GM12878 (cell line): ENCODE measurements around the gene RAE1. TPM values are rescaled to one million over a fixed set of nuclear protein-coding genes. Genes with fewer than 3 reads are reported as not detected.

Source experiments
- MEF2A ChIP-seq: IDR thresholded peaks from 2 replicates; pipeline ENCODE4 v1.6.1; 2011; ENCODE audit warnings: low read depth, mild to moderate bottlenecking, low read length, moderate library complexity; ENCODE audit not compliant: insufficient read depth
- MTA3 ChIP-seq: IDR thresholded peaks from 2 replicates; pipeline ENCODE4 v1.6.1; 2012; ENCODE audit warnings: low read length, inconsistent platforms, borderline replicate concordance
- NFIC ChIP-seq: IDR thresholded peaks from 2 replicates; pipeline ENCODE4 v1.6.1; 2012; ENCODE audit warnings: low read depth, mild to moderate bottlenecking, inconsistent platforms, low read length, moderate library complexity
- PAX5 ChIP-seq: IDR thresholded peaks from 2 replicates; pipeline ENCODE4 v1.6.1; 2011; ENCODE audit warnings: low read depth, low read length, borderline replicate concordance
- RFX5 ChIP-seq: IDR thresholded peaks from 2 replicates; pipeline ENCODE4 v1.6.1; 2011; ENCODE audit warnings: low read depth, low read length, improper control_type of control experiment
- SMAD1 ChIP-seq: fragments of 450-650 bp; IDR thresholded peaks from 2 replicates; pipeline ENCODE4 v1.6.1; 2018; ENCODE audit warnings: mild to moderate bottlenecking, low read depth; ENCODE audit not compliant: partially characterized antibody
- SRF ChIP-seq, 2 experiments: IDR thresholded peaks; 2 replicates each; pipeline ENCODE4 v1.6.1; 2011; ENCODE audit warnings: low read depth in 2 of 2, low read length in 2 of 2, mild to moderate bottlenecking in 1 of 2, moderate library complexity in 1 of 2
- STAT3 ChIP-seq: IDR thresholded peaks from 2 replicates; pipeline ENCODE4 v1.6.1; 2011; ENCODE audit warnings: low read depth, low read length, improper control_type of control experiment
- TCF3 ChIP-seq: IDR thresholded peaks from 2 replicates; pipeline ENCODE4 v1.6.1; 2012; ENCODE audit warnings: low read depth, mild to moderate bottlenecking, low read length, borderline replicate concordance; ENCODE audit not compliant: insufficient read depth
- polyA plus RNA-seq, 11 experiments: library from polyadenylated mRNA; depleted of rRNA in 4 of 11; unstranded in 6 of 11; stranded (reverse) in 5 of 11; fragments of >200 nt; fragmentation: Nextera tagmentation in 4 of 11; fragmentation: Illumina TruSeq in 1 of 11; extraction: Ambion mirVana in 4 of 11; extraction: Trizol in 1 of 11; gene quantifications; 1 replicate in 1 of 11; 2 replicates in 10 of 11; pipeline versions ENCODE4 v1.2.1 to v1.2.3, GENCODE V29; 2011 to 2016; ENCODE audit warnings: inconsistent platforms in 2 of 11, missing spikeins in 2 of 11, low read depth in 1 of 11
- total RNA-seq, 4 experiments: library from RNA; depleted of rRNA in 3 of 4; stranded (reverse); fragments of >200 nt in 3 of 4; fragmentation: Illumina TruSeq in 1 of 4; extraction: Trizol in 1 of 4; gene quantifications; 2 replicates each; pipeline versions ENCODE4 v1.2.1 to v1.2.3, GENCODE V29; 2013 to 2021
- TF ChIP-seq, protein P1 (sequence below): fragments of 150-350 bp; IDR thresholded peaks from 2 replicates; pipeline ENCODE4 v1.6.1; 2016; ENCODE audit warnings: low read depth, low read length
- TF ChIP-seq, protein P2 (sequence below): fragments of 450-650 bp; formaldehyde crosslinking; IDR thresholded peaks from 2 replicates; pipeline ENCODE4 v1.4.0; 2022; ENCODE audit warnings: mild to moderate bottlenecking, moderate library complexity
- TF ChIP-seq, protein P3 (sequence below): IDR thresholded peaks from 2 replicates; pipeline ENCODE4 v1.6.1; 2012; ENCODE audit warnings: improper control_type of control experiment, low read depth, low read length; ENCODE audit not compliant: insufficient replicate concordance
- TF ChIP-seq, protein P4 (sequence below): IDR thresholded peaks from 2 replicates; pipeline ENCODE4 v1.6.1; 2012; ENCODE audit warnings: mild to moderate bottlenecking, low read depth, low read length

Gene RAE1
- total and polyA plus RNA-seq, 10 of the 15 experiments (the other 5 are each of a cell fraction or from before 2014, with no cell fraction given), result 28.7 to 107 (median 49.3) TPM

DNA sequence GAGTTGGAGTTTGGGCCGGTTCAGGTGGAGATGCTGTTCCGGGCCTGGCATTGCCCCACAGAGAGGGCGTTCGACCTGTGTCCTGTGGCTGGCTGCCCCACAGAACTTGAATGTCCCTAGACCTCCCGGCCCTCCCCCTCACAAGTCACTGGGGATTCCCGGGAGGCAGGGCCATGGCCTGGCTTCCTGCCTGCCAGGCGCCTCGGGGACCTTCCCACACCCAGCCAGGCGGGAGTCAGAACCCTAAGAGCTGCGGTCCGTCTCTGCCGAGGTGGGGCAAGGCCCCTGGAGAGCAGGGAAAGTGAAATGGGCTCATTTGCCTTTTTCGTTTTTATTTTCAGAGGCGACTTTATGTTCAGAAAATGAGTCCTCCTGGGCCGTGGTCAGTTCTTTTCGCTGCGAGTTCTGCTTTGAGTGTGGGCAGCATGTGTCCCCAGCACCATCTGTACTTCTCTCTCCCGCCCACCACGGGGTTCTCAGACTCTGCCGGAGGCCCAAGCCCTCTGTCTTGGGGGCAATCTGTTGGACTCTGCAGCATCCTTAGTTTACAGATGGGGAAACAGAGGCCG, 48.6 kb downstream of the RAE1 start (continued):
- TF ChIP-seq, protein P1, sequence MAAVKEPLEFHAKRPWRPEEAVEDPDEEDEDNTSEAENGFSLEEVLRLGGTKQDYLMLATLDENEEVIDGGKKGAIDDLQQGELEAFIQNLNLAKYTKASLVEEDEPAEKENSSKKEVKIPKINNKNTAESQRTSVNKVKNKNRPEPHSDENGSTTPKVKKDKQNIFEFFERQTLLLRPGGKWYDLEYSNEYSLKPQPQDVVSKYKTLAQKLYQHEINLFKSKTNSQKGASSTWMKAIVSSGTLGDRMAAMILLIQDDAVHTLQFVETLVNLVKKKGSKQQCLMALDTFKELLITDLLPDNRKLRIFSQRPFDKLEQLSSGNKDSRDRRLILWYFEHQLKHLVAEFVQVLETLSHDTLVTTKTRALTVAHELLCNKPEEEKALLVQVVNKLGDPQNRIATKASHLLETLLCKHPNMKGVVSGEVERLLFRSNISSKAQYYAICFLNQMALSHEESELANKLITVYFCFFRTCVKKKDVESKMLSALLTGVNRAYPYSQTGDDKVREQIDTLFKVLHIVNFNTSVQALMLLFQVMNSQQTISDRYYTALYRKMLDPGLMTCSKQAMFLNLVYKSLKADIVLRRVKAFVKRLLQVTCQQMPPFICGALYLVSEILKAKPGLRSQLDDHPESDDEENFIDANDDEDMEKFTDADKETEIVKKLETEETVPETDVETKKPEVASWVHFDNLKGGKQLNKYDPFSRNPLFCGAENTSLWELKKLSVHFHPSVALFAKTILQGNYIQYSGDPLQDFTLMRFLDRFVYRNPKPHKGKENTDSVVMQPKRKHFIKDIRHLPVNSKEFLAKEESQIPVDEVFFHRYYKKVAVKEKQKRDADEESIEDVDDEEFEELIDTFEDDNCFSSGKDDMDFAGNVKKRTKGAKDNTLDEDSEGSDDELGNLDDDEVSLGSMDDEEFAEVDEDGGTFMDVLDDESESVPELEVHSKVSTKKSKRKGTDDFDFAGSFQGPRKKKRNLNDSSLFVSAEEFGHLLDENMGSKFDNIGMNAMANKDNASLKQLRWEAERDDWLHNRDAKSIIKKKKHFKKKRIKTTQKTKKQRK, result no peak
- TF ChIP-seq MEF2A (0 out of 2 replicates have a peak, but pooled peaks have one; percentile 39), MTA3 (no peak), NFIC (no peak), RFX5 (no peak), SRF (IDR thresholded peaks at IDR 0.05; ENCODE audit: low read depth in 2 of 2, low read length in 2 of 2) (no peak), STAT3 (no peak), TCF3 (peak; percentile 21; the same call in 1 of the 2 replicates), PAX5 (peak; percentile 74; the same call in 1 of the 2 replicates), SMAD1 (peak; percentile 18)
- TF ChIP-seq, protein P2, sequence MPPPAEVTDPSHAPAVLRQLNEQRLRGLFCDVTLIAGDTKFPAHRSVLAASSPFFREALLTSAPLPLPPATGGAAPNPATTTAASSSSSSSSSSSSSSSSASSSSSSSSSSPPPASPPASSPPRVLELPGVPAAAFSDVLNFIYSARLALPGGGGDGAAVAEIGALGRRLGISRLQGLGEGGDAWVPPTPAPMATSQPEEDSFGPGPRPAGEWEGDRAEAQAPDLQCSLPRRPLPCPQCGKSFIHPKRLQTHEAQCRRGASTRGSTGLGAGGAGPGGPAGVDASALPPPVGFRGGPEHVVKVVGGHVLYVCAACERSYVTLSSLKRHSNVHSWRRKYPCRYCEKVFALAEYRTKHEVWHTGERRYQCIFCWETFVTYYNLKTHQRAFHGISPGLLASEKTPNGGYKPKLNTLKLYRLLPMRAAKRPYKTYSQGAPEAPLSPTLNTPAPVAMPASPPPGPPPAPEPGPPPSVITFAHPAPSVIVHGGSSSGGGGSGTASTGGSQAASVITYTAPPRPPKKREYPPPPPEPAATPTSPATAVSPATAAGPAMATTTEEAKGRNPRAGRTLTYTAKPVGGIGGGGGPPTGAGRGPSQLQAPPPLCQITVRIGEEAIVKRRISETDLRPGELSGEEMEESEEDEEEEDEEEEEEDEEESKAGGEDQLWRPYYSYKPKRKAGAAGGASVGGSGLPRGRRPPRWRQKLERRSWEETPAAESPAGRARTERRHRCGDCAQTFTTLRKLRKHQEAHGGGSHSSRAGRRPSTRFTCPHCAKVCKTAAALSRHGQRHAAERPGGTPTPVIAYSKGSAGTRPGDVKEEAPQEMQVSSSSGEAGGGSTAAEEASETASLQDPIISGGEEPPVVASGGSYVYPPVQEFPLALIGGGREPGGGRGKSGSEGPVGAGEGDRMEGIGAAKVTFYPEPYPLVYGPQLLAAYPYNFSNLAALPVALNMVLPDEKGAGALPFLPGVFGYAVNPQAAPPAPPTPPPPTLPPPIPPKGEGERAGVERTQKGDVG (CRISPR knock-in tag), result no peak
- TF ChIP-seq, protein P3, sequence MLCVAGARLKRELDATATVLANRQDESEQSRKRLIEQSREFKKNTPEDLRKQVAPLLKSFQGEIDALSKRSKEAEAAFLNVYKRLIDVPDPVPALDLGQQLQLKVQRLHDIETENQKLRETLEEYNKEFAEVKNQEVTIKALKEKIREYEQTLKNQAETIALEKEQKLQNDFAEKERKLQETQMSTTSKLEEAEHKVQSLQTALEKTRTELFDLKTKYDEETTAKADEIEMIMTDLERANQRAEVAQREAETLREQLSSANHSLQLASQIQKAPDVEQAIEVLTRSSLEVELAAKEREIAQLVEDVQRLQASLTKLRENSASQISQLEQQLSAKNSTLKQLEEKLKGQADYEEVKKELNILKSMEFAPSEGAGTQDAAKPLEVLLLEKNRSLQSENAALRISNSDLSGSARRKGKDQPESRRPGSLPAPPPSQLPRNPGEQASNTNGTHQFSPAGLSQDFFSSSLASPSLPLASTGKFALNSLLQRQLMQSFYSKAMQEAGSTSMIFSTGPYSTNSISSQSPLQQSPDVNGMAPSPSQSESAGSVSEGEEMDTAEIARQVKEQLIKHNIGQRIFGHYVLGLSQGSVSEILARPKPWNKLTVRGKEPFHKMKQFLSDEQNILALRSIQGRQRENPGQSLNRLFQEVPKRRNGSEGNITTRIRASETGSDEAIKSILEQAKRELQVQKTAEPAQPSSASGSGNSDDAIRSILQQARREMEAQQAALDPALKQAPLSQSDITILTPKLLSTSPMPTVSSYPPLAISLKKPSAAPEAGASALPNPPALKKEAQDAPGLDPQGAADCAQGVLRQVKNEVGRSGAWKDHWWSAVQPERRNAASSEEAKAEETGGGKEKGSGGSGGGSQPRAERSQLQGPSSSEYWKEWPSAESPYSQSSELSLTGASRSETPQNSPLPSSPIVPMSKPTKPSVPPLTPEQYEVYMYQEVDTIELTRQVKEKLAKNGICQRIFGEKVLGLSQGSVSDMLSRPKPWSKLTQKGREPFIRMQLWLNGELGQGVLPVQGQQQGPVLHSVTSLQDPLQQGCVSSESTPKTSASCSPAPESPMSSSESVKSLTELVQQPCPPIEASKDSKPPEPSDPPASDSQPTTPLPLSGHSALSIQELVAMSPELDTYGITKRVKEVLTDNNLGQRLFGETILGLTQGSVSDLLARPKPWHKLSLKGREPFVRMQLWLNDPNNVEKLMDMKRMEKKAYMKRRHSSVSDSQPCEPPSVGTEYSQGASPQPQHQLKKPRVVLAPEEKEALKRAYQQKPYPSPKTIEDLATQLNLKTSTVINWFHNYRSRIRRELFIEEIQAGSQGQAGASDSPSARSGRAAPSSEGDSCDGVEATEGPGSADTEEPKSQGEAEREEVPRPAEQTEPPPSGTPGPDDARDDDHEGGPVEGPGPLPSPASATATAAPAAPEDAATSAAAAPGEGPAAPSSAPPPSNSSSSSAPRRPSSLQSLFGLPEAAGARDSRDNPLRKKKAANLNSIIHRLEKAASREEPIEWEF, result no peak
- TF ChIP-seq, protein P4, sequence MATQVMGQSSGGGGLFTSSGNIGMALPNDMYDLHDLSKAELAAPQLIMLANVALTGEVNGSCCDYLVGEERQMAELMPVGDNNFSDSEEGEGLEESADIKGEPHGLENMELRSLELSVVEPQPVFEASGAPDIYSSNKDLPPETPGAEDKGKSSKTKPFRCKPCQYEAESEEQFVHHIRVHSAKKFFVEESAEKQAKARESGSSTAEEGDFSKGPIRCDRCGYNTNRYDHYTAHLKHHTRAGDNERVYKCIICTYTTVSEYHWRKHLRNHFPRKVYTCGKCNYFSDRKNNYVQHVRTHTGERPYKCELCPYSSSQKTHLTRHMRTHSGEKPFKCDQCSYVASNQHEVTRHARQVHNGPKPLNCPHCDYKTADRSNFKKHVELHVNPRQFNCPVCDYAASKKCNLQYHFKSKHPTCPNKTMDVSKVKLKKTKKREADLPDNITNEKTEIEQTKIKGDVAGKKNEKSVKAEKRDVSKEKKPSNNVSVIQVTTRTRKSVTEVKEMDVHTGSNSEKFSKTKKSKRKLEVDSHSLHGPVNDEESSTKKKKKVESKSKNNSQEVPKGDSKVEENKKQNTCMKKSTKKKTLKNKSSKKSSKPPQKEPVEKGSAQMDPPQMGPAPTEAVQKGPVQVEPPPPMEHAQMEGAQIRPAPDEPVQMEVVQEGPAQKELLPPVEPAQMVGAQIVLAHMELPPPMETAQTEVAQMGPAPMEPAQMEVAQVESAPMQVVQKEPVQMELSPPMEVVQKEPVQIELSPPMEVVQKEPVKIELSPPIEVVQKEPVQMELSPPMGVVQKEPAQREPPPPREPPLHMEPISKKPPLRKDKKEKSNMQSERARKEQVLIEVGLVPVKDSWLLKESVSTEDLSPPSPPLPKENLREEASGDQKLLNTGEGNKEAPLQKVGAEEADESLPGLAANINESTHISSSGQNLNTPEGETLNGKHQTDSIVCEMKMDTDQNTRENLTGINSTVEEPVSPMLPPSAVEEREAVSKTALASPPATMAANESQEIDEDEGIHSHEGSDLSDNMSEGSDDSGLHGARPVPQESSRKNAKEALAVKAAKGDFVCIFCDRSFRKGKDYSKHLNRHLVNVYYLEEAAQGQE, result no peak
